Caco-2 (cell line): Measurements from ENCODE around the gene EBF3. TPM values are rescaled to one million over a fixed set of nuclear protein-coding genes. Genes with fewer than 3 reads are reported as not detected.
A peak's percentile ranks its signal among the peaks of the same experiment; 100 is the strongest.

Source experiments
- BruUV-seq: library from RNA; stranded (reverse); fragments of 400-500 nt; replicated peaks from 2 replicates; lab custom pipeline; 2021; lab: Mats Ljungman, UMichigan
- CTCF ChIA-PET: fragments of 300-600 bp; sonication (Branson Sonifier 250); formaldehyde crosslinking; loops from one replicate; lab custom pipeline; 2022; ENCODE audit warnings: antibody characterized with exemption; lab: Charles Lee
- POLR2A ChIA-PET: fragments of 300-600 bp; sonication (Branson Sonifier 250); formaldehyde crosslinking; loops from one replicate; lab custom pipeline; 2022; ENCODE audit warnings: antibody characterized with exemption; lab: Charles Lee
- DNase-seq, 2 experiments: peaks; one replicate each; pipeline versions ENCODE4 v3.0.0 to v3.0.0-alpha.2; 2020 to 2022
- H3K27me3 ChIP-seq: replicated peaks from 2 replicates; pipeline ENCODE4 v1.6.0; 2011; ENCODE audit warnings: low read length; ENCODE audit not compliant: control insufficient read depth, insufficient read depth
- H3K36me3 ChIP-seq: 2 replicates; pipeline ENCODE4 v1.5.1; 2011; ENCODE audit warnings: low read length; ENCODE audit not compliant: control insufficient read depth, insufficient read depth
- H3K4me1 ChIP-seq: fragments of 250-450 bp; sonication (Bioruptor Pico); 2 replicates; pipeline ENCODE4 v1.5.1; 2020; ENCODE audit warnings: mild to moderate bottlenecking
- H3K4me3 ChIP-seq: 2 replicates; pipeline ENCODE4 v1.5.1; 2011; ENCODE audit warnings: low read depth, mild to moderate bottlenecking, control low read depth, low read length
- H3K9me3 ChIP-seq: fragments of 250-450 bp; sonication (Bioruptor Pico); 2 replicates; pipeline ENCODE4 v1.5.1; 2020; ENCODE audit warnings: mild to moderate bottlenecking, moderate library complexity
- H3K27ac Mint-ChIP-seq: one replicate; pipeline ENCODE4 v1.8.0; 2022; ENCODE audit warnings: mixed read lengths; ENCODE audit not compliant: unreplicated experiment
- H3K27me3 Mint-ChIP-seq: one replicate; pipeline ENCODE4 v1.8.0; 2022; ENCODE audit warnings: mixed read lengths; ENCODE audit not compliant: insufficient read depth, unreplicated experiment
- H3K36me3 Mint-ChIP-seq: one replicate; pipeline ENCODE4 v1.8.0; 2022; ENCODE audit warnings: mild to moderate bottlenecking, mixed read lengths; ENCODE audit not compliant: insufficient read depth, unreplicated experiment
- H3K4me1 Mint-ChIP-seq: one replicate; pipeline ENCODE4 v1.8.0; 2022; ENCODE audit warnings: low read depth, mixed read lengths; ENCODE audit not compliant: unreplicated experiment
- H3K4me3 Mint-ChIP-seq: one replicate; pipeline ENCODE4 v1.8.0; 2022; ENCODE audit warnings: mild to moderate bottlenecking, moderate library complexity, mixed read lengths; ENCODE audit not compliant: unreplicated experiment
- H3K9me3 Mint-ChIP-seq: one replicate; pipeline ENCODE4 v1.8.0; 2022; ENCODE audit warnings: mixed read lengths; ENCODE audit not compliant: unreplicated experiment
- CTCF ChIP-seq, 2 experiments: fragments of 200-600 bp in 1 of 2; IDR thresholded peaks; 1 replicate in 1 of 2; 2 replicates in 1 of 2; pipeline versions ENCODE4 v1.5.1 to v1.8.0; 2011 to 2022; ENCODE audit warnings: antibody characterized with exemption in 1 of 2, control low read depth in 1 of 2, inconsistent platforms in 1 of 2, low read depth in 1 of 2, low read length in 1 of 2, mild to moderate bottlenecking in 1 of 2, moderate library complexity in 1 of 2; ENCODE audit not compliant: insufficient read depth in 1 of 2, severe bottlenecking in 1 of 2, unreplicated experiment in 1 of 2
- intact Hi-C: fragments of 100-400 bp; cut with micrococcal nuclease; formaldehyde crosslinking; loops from one replicate; pipeline ENCODE4 v1.10.0; 2022; ENCODE audit not compliant: unreplicated experiment
- total RNA-seq: library from RNA; stranded (reverse); gene quantifications from 2 replicates; pipeline ENCODE4 v1.2.3, GENCODE V29; 2022

Gene EBF3
- total RNA-seq, 1 experiment from 2014 or later, result 0.79 TPM

- no peaks in the 10 kb centered on the region for H3K36me3 Mint-ChIP-seq
- H3K27me3 ChIP-seq, result peaks cover 1% of the 10 kb centered on the region
- H3K4me3 Mint-ChIP-seq, result no peak overlapping the region
- H3K4me1 Mint-ChIP-seq, result no peaks in the 10 kb centered on the region
- CTCF ChIA-PET, result interaction anchor here (0.6 kb wide), 1 partner anchor 1028 kb away, joined by 5 read pairs; no protein-coding TSS in a partner anchor
- no TSS peak for BruUV-seq
- no peaks in the 10 kb centered on the region for H3K9me3 Mint-ChIP-seq
- no peak for DNase-seq
- H3K4me3 ChIP-seq, result no peak overlapping the region
- intact Hi-C loops, result no loop called here
- TF ChIP-seq CTCF (IDR thresholded peaks at IDR 0.05; ENCODE audit: insufficient read depth in 1 of 2, low read depth in 1 of 2, low read length in 1 of 2, severe bottlenecking in 1 of 2, unreplicated experiment in 1 of 2), result no peak
- POLR2A ChIA-PET, result no interaction called here
- H3K36me3 ChIP-seq, result no peaks in the 10 kb centered on the region
- H3K27me3 Mint-ChIP-seq, result peaks cover 16% of the 10 kb centered on the region
- H3K4me1 ChIP-seq, result no peaks in the 10 kb centered on the region
- H3K27ac Mint-ChIP-seq, result no peak overlapping the region
- H3K9me3 ChIP-seq, result no peaks in the 10 kb centered on the region
Measured at GRCh38 chr10:129895811-129896135, 68.3 kb downstream of the EBF3 start.

GRCh38 chr10:129894698-129895097 is 69.4 kb downstream of the EBF3 start:
- H3K27me3 ChIP-seq, result peaks cover 1% of the 10 kb centered on the region
- Mint-ChIP-seq H3K27me3 (peaks cover 11% of the 10 kb centered on the region), H3K4me3 (no peak overlapping the region), H3K27ac (no peak overlapping the region), H3K36me3 (no peaks in the 10 kb centered on the region), H3K9me3 (no peaks in the 10 kb centered on the region), H3K4me1 (no peaks in the 10 kb centered on the region)
- no peak overlapping the region for H3K4me3 ChIP-seq
- intact Hi-C loops, result no loop called here
- H3K9me3 ChIP-seq, result no peaks in the 10 kb centered on the region
- no TSS peak for BruUV-seq
- DNase-seq, result no peak
- H3K4me1 ChIP-seq, result no peaks in the 10 kb centered on the region
- CTCF ChIA-PET, result no interaction called here
- peak in 1 of 2 experiments; percentile 9 for TF ChIP-seq CTCF (IDR thresholded peaks at IDR 0.05; ENCODE audit: insufficient read depth in 1 of 2, low read depth in 1 of 2, low read length in 1 of 2, severe bottlenecking in 1 of 2, unreplicated experiment in 1 of 2)
- no peaks in the 10 kb centered on the region for H3K36me3 ChIP-seq
- POLR2A ChIA-PET, result no interaction called here

GRCh38 chr10:129893104-129894089 is 70.7 kb downstream of the EBF3 start:
- no peaks in the 10 kb centered on the region for H3K4me1 ChIP-seq
- H3K9me3 ChIP-seq, result no peaks in the 10 kb centered on the region
- H3K9me3 Mint-ChIP-seq, result no peaks in the 10 kb centered on the region
- ChIA-PET POLR2A (no interaction called here), CTCF (interaction anchor here (0.6 kb wide), 1 partner anchor 13 kb away, joined by 5 read pairs; no protein-coding TSS in a partner anchor)
- H3K27me3 Mint-ChIP-seq, result peaks cover 4% of the 10 kb centered on the region
- H3K27me3 ChIP-seq, result peaks cover 1% of the 10 kb centered on the region
- DNase-seq, result no peak
- H3K27ac Mint-ChIP-seq, result no peak overlapping the region
- no peak overlapping the region for H3K4me3 ChIP-seq
- no peak for TF ChIP-seq CTCF (IDR thresholded peaks at IDR 0.05; ENCODE audit: insufficient read depth in 1 of 2, low read depth in 1 of 2, low read length in 1 of 2, severe bottlenecking in 1 of 2, unreplicated experiment in 1 of 2)
- no peaks in the 10 kb centered on the region for H3K36me3 ChIP-seq
- intact Hi-C loops, result no loop called here
- H3K4me3 Mint-ChIP-seq, result no peak overlapping the region
- H3K4me1 Mint-ChIP-seq, result no peaks in the 10 kb centered on the region
- H3K36me3 Mint-ChIP-seq, result no peaks in the 10 kb centered on the region
- BruUV-seq, result no TSS peak
